H4 (cell line): Measurements from ENCODE around the gene AREL1. TPM values are rescaled to one million over a fixed set of nuclear protein-coding genes. Genes with fewer than 3 reads are reported as not detected.

Experiments used
- DNase-seq: peaks from one replicate; pipeline ENCODE4 v3.0.0-alpha.2; 2015; ENCODE audit warnings: low spot score
- total RNA-seq: library from RNA; depleted of rRNA; stranded (reverse); fragments of >200 nt; shearing (Covaris generic); gene quantifications from 2 replicates; pipeline ENCODE4 v1.2.3, GENCODE V29; 2014

Gene AREL1
- total RNA-seq, 1 experiment from 2014 or later, result 25.8 TPM

DNA sequence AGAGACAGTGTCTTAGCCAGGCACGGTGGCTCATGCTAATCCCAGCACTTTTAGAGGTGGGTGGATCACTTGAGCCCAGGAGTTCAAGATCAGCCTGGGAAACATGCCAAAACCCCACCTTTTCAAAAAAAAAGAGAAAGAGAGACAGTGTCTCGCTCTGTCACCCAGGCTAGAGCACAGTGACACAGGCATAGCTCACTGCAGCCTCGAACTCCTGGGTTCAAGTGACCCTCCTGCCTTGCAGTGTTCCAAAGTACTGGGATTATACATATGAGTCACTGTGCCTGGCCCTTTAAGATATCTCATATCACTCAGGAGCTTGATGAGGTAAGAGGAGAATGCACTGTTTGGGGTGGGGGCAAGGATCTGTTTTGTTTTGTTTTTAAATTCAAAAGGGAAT is 52.7 kb downstream of the AREL1 start:
- no peak for DNase-seq

DNA sequence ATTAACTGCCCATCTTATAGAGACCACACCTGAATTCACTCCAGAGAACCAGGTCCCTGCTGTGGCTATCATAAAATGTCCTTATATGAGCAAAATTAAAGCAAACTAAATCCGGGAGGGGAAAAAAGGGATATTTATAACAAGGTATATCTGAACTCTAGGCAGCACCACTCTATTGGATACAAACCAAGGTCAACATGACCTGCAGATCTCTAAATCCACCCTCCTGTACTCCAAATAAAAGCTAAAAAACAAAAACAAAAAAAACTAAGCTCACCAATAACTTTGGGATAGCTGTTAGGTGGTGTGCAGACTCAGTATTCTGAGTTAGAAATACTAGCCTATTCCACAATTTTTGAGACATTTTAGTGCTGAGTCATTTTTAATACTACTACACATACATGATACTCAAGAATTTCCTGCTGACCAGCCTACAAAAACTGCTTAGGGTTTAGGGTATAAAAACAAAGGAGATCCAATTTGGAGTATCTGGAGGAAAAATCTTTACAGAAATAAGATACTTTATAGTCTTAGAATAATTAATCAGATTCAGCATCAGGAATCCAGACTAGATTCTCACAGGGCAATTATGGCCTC is 54.2 kb downstream of the AREL1 start:
- DNase-seq, result no peak

DNA sequence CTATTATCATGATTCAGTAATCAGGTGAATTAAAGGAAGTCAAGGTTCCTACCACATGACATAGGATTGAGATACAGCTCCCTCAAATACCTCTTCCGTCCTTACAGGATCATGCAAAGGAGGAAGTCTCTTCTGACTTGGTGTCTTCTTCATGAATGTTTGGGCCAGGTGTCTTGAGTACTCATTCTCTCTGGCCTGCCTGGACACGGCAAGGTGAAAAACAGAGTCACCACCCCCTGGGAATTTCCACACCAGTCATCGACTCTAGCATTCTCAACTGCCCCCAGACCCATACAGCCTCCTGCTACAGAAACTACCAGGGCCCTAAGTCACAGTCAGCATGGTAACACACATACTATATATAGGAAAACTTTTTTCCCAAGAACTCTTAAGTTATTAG is 55.9 kb downstream of the AREL1 start:
- no peak for DNase-seq

DNA sequence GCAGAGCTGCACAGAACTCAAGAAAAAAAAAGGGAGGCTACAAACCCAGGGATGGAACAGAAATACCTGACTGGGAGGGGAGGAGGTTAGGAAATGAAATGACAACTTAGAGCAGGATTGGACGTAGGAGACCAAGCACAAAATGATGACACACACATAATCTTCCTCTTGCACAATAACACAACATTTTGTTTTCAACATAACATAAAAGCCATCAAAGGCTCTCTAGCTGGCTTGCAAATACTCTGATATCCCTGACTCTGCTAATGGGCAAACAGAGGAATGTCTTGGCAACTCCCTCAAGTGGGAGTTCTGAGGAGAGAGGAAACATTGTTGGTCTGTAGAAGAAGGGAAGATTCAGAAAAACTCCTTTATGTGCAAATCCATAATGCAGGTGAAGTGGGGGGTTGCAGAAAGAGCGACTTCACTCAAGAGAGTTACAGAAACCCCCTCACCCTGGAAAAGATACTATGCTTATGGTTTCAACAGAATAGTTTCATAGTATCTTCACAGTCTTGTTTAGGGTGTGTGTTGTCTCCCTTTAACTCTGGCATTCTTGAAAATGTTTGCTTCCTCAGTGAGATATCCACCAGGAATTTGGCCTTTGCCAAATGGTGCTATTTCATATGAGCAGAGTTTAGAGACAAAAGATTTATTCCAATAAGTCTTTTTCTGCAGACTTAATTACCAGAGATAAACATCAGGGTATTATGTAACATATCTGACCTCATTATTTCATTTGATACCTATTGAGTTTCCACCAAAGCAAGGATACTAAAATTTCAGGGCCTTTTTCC is 57.1 kb downstream of the AREL1 start:
- DNase-seq, result no peak

DNA sequence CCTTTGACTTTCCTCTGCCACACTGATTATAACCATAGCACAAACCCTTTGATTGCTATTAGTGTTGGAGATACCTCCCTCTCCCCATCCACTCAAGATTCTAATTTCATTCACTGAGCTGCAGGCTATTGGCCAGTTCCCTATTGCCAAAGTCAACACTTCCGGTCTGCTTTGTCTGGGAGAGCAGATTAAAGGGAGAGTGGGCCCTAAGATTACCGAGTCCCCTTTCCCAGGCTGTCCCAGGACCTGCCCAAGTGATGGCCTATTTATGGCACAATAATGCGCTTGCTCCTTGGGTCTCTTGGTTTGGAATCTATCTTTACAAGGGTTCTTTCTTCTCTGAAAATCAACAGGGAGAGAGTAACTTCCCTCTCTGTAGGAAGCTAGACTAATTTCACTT is 57.9 kb downstream of the AREL1 start:
- DNase-seq, result no peak

DNA sequence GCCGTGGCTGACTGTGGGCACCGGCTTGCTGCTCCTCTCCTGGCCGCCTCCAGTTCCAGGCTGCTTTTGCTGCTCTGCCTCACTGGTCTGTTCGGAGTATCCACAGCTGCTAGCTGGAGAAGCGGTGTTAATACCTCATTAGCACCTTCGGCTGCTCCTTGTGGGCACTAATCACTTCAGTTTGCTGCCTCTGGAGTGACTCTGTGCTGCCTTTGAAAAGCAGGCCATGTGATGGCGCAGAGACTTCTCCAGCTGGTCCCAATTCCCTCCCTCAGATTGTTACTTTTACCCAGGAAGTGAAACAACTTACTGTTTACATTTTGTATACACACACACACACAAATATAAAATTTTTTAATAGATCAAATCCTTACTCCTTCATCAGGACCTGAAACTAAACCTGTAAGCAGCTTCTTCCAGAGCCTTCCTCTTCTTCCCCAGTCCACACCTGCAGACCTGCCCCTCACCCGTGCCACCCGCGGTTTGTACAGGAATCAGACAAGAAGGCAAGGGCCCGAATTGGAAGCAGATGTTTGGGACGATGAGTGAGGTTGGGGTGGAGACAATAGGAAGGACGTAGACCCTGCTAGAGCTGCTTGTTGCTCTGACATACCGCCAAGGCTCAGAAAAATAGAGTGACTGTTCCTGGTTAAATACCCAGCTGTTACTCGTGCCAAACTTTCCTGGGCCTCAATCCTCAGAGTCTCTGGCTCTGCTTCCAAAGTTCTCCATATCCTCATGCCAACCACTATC is 59.3 kb downstream of the AREL1 start:
- no peak for DNase-seq

DNA sequence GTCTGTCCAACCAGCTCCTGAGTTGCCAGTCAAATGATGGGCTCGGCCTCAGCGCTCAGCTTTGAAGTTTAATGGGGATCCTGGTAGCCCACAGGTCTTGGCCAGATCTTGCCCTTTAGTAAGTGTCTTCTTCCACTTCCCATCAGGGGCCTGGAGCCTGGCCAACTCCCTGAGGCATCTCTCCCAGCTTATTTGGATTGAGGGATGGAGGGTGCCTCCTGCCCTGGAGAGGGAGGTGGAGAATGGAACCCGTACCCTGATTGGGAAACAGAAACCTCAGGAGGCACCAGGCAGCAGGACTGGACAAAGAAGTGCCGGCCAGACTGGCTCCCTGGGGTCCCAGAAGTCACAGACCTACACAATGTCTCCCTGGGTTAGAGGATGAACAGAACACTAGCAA is 60.3 kb downstream of the AREL1 start:
- DNase-seq, result no peak

DNA sequence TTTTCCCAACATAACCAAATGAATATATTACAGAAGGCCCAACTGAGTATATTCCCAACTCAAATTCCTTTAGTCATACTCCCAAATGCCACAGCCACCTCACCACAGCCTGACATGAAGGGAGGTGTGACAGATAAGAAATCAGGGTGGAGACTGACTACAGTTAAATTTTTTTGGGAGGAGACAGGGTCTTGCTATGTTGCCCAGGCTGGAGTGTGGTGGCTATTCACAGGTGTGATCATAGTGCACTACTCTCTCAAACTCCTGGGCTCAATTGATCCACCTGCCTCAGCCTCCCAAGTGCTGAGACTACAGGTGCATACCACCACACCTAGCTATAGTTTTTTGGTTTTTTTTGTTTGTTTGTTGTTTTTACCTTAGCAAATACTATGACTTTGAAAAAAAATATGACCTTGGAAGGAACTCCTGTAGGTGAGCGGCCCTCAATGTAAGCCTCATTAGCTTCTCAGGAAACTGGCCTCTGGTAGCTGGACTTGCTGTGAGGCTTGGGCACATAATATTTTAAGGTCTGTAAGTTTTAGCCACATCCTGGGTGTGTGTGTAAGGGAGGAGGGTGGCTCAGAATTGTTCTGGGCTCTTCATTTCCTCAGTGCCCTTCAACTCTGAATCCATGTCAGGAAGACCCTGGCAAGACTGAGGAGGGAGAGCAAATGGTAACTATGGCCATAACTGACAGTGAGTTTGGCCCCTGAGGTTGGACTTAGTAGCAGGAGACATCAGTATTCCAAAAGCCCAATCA is 61.8 kb downstream of the AREL1 start:
- no peak for DNase-seq

DNA sequence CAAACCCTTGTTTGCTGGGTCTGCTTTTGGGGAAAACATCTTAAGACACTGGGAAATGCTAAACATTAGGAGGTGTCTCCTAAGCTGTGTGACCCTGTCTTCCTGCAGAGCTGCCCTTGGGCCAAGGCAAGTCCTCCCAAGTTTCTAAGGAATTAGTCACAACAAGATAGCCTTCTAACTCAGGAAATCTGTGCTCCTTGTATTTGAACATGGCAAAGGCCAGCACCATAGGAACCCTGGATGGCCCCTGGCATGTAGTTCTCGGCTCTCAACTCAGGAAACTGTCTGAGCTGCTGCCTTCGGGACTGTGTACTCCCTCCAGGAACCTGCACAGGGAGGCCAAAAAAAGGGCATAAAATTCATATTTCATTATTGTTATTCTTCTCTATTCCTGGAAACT is 63.2 kb downstream of the AREL1 start:
- no peak for DNase-seq

DNA sequence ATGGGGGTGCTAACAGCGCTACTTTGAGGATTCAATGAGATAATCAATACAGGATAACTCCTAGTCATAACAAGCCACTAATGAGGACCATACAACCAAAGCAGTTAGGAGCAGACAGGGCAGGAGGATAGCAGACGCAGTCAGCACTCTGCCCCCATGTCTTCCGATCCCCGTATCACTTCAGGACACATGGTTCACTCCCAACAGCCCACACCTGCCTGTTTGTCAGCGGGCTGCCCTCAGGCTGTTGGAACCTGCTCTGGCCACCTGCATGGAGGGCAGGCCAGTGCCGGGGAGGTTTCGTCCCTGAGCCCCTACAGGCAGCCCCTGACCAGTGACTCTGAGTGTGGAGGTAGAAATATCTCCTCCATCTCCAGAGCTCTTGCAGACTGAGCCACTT is 63.7 kb downstream of the AREL1 start:
- no peak for DNase-seq

DNA sequence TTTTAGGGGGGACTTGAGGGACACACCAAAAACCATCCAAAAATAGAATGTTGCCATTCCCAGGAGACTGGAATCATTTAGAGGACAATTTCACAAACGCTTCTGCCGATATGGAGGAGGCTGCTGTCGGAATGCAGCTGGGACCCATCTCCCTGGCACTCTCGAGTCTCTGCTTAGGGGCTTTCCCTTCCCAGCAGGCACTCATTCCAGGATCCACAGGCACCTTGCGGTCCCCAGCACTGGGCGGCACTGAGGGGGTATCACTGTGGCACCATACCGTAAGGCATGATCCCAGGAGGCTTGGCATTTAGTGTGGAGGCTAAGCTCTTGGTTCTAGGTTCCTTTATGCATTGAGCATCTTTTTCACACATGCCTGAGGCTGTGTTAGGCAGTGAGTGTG is 64.3 kb downstream of the AREL1 start:
- DNase-seq, result no peak

DNA sequence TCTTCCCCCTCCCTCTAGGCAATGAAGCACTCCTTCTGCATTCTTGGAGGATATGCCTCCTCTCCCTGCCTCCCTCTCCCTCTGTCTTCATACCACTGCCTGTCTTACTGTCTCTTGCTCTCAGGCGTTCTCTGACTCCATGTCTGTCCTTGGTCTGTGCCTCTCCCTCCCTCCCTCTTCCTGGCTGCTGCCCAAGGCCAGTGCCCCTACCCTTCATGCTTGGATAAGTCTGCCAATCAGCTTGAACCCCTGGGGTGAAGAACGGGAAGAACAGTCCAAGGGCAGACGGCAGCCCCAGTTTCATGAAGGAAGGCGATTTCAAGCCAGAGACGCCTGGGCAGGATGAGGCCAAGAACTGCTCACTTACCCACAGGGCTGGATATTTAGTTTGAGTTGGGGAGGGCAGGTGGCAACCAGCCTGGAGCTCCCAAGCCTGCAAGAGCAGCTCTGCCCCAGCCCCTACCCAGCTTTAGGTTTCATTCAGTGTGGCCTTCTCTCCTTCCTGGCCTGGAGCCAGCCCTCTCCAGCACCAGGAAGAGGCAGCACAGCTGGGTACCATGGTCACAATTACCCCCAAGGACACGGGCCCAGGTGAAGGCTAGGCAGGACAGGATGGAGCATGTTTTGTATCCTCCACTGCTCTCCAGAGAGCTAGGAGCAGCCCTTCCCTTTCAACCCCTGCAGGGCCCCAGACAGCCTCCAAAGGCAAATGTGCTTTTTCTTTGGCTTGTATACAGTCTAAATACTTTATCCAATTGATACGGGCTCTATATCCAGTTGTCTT is 65.0 kb downstream of the AREL1 start:
- DNase-seq, result no peak

DNA sequence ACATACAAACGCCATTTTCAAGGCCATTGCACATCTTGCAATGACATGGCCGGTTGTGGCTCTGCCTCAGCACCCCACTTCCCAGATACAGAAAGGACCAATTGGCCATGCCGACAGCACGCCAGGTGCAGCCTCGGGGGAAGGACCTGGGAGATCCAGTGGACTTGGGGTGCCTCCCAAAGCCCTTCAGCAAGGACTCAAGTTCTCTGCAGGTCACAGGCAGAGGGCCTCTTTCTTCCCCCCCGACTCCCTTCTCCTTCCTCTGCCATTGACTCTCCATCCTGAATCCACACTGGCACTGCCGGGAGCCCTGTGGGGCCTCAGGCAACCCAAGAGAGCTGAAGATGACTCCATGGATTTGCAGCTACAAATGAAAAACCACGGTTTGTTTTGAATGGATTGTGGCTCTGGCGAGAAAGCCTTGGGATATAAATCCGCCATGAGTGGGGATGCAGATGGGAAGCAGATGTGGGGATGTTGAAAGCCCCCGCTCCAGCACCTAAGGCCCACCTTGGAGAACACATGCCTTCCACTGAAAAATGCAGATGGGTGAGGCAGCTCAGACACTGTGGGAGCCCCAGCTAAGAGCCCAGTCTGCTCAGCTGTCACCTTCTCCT is 65.7 kb downstream of the AREL1 start:
- DNase-seq, result no peak

DNA sequence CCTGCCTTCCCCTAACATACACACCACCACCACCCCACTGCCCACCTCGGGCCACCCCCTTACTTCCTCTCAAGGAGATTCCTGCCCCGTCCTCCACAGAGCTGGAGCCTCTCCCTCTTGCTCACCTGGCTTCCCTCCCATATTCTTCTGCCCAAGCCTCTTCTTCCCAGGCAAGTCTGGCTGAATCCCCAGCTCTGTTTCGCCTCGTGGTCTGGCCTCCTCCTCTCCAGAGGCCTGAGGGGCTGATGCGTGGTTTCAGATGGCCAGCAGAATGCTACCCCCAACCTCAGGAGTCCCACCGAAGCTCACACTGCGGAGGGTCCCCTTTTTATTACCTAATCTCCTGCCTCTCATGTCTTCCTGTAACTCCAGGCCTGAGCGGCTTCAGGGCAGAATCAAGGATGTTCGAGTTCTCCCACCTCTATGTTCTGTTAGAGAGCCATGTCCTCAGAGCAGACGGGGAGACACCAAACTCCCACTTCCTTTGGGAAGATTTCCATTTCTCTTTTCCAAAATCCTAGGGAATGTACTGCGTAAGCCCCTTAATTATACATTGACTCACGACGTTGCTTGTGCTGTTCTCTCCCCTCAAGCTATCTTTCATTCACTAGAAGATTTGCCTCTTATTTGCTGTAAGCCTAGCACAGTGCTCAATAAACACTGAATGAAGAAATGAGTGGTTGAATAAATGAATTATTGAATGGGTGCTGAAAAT is 67.0 kb downstream of the AREL1 start:
- no peak for DNase-seq

DNA sequence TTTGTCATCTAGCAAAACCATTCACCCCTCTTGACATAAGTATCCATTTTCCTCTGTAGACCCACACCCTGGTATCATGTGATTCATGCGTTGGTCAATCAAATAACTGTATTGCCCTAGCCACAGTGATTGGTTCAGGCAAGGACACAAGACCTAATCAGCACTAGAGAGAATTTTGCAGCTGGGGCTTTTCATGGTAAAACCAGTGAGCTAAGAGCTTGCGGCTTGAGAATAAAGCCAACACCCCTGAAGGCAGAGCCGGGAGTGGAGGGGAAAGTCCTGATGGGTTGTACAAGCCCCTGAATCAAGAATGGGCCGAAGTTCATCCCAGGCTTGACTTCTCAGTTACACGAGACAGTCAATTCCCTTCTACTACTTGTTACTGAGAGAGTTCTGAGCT is 67.6 kb downstream of the AREL1 start:
- DNase-seq, result no peak

DNA sequence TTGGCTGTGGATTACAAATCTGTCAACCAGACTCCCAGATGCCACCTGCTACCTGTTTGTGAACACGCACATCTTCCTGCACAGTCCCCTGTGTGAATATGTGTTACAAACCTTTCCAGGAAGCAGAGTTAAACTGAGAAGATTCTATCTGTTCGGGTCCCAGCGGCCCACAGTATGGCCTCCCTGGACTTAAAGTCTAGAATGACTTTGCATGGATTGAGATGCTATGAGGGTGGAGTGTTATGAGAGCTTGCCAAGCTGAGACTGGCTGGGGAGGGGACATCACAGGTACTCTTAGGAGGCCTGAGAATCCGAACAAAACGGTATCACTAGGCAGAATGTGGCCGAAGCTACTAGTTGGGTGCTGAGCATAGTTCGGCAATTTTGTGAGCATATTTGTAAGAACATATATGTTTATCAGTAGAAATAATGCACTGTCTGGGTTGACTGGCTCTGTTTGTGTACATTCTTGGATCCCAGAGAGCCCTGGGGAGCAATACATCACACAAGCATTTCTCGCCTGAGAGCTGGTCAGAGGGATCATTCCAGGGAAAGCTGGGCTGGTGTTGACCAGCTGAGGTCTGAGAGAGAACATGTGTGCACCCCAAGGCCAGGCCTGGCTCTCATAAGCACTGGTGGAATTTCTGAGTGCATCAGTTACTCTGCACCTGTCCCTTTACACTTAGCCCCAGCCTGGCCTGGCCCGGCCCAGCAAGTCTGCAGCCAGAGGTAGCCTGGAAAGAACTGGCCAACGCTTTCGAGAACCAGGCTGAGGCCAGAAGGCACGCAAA is 71.1 kb downstream of the AREL1 start:
- no peak for DNase-seq

DNA sequence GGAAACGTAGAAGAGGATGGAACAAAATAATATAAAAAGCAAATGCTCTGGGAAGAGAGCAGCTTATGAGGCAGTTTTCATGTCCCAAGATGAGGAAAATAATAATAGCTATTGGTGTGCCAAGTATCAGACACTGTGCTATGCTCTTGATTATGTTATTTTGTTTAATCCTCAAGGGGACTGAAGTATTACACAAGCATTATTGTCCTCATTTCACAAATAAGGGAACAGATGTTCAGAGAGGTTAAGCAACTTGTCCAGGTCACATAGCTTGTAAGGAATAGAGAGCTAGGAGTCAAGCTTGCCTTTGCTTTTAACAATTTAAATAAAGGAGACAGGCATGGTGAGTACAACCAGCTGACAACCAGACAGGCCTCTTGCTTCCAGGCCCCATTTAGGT is 73.9 kb downstream of the AREL1 start:
- no peak for DNase-seq

DNA sequence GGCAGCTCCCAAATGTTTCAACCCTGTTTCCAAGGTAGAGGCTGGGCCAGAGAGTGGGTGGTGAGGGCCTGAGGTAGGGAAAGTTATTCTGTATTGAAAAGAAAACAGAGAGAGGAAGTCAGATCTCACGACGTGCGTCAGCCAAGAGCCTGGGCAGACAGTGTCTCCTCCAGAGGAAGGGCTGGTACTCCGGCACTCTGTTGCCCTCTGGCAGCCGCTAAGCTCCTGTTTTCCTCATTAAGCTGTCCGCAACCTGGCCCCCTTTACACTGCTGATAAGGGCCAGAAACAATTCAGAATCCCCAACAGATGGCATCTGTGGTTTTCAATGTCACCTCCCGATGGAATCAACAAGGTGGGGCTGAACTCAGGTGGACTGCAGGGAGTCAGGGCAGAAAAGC is 74.8 kb downstream of the AREL1 start:
- DNase-seq, result no peak

DNA sequence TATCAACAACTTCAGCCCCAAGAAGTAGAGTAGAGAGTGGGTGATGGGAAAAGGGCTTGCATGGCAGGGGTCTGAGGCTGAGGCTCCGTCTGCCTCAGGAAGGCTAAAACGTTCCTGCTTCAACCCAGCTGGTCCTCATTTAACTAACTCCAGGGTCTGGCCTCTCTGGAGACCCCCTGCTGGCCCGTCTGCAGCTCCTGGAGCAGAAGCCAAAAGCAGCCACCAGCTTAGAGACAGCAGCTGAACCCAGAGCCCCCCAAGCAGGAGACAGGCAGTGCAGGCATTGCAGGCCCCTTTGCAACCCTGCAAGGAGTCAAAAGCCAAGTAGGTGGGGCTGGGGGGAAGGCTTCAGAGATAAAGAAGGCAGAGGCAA is 75.7 kb downstream of the AREL1 start:
- DNase-seq, result no peak
